H1 (cell line): Measurements from ENCODE around the gene RALGAPA2. TPM values are rescaled to one million over a fixed set of nuclear protein-coding genes. Genes with fewer than 3 reads are reported as not detected.

Experiments
- CTCF ChIA-PET: fragments of 300-600 bp; sonication (Branson Sonifier 250); formaldehyde crosslinking; loops from one replicate; lab custom pipeline; 2021; ENCODE audit not compliant: partially characterized antibody; lab: Charles Lee
- POLR2A ChIA-PET: fragments of 300-600 bp; sonication (Branson Sonifier 250); formaldehyde crosslinking; loops from one replicate; lab custom pipeline; 2021; ENCODE audit warnings: inconsistent platforms; ENCODE audit not compliant: partially characterized antibody; lab: Charles Lee
- DNase-seq, 2 experiments: peaks; one replicate each; pipeline versions ENCODE4 v3.0.0 to v3.0.0-alpha.2; 2010 to 2022; ENCODE audit warnings: low spot score in 2 of 2, low read depth in 1 of 2, mixed read lengths in 1 of 2
- FAIRE-seq: peaks from 2 replicates; lab custom pipeline; 2011; peaks lifted over from hg19 to GRCh38; lab: Jason Lieb, UNC
- H2AFZ ChIP-seq: 2 replicates; pipeline ENCODE4 v1.8.1; 2012; ENCODE audit warnings: low read length, inconsistent platforms
- H2AK5ac ChIP-seq: 2 replicates; pipeline ENCODE4 v1.6.1; 2013; ENCODE audit warnings: low read depth, low read length
- H2BK120ac ChIP-seq: replicated peaks from 2 replicates; pipeline ENCODE3; 2013; ENCODE audit warnings: low read depth, low read length, inconsistent platforms
- H2BK12ac ChIP-seq: 2 replicates; pipeline ENCODE4 v1.6.1; 2013; ENCODE audit warnings: low read depth, low read length
- H2BK15ac ChIP-seq: 2 replicates; pipeline ENCODE4 v1.6.1; 2013; ENCODE audit warnings: low read length
- H2BK20ac ChIP-seq: 2 replicates; pipeline ENCODE4 v1.6.1; 2013; ENCODE audit warnings: low read length
- H2BK5ac ChIP-seq: 2 replicates; pipeline ENCODE4 v1.6.1; 2013; ENCODE audit warnings: low read depth, low read length
- H3K14ac ChIP-seq: 2 replicates; pipeline ENCODE4 v1.6.1; 2013; ENCODE audit warnings: inconsistent platforms; ENCODE audit not compliant: insufficient read length
- H3K18ac ChIP-seq: 2 replicates; pipeline ENCODE4 v1.6.1; 2013; ENCODE audit warnings: low read length; ENCODE audit errors: extremely low read depth
- H3K23ac ChIP-seq: 2 replicates; pipeline ENCODE4 v1.6.1; 2013; ENCODE audit warnings: inconsistent platforms; ENCODE audit not compliant: insufficient read length
- H3K23me2 ChIP-seq: 2 replicates; pipeline ENCODE4 v1.6.1; 2013; ENCODE audit warnings: low read depth, low read length
- H3K27ac ChIP-seq: 2 replicates; pipeline ENCODE4 v1.6.1; 2011; ENCODE audit warnings: low read depth, low read length, inconsistent platforms
- H3K27me3 ChIP-seq, 4 experiments: replicated peaks in 1 of 4; 1 replicate in 1 of 4; 2 replicates in 3 of 4; pipeline versions ENCODE4 v1.6.1 to v1.8.1; 2011 to 2013; ENCODE audit warnings: low read length in 3 of 4, mild to moderate bottlenecking in 3 of 4, inconsistent platforms in 2 of 4, mixed read lengths in 2 of 4, moderate library complexity in 1 of 4; ENCODE audit not compliant: control insufficient read depth in 3 of 4, insufficient read depth in 3 of 4; ENCODE audit errors: extremely low read depth in 1 of 4
- H3K36me3 ChIP-seq, 4 experiments: 2 replicates each; pipeline versions ENCODE4 v1.6.1 to v1.8.1; 2011 to 2013; ENCODE audit warnings: mild to moderate bottlenecking in 4 of 4, low read length in 3 of 4, moderate library complexity in 2 of 4, control low read depth in 1 of 4, inconsistent platforms in 1 of 4; ENCODE audit not compliant: insufficient read depth in 4 of 4, control insufficient read depth in 2 of 4
- H3K4ac ChIP-seq: replicated peaks from 2 replicates; pipeline ENCODE3; 2013; ENCODE audit warnings: low read length, low read depth, mixed read lengths, inconsistent platforms; ENCODE audit not compliant: insufficient read length
- H3K4me1 ChIP-seq, 4 experiments: replicated peaks in 1 of 4; 1 replicate in 1 of 4; 2 replicates in 3 of 4; pipeline versions ENCODE4 v1.6.1 to v1.8.1; 2011 to 2013; ENCODE audit warnings: low read length in 3 of 4, inconsistent platforms in 2 of 4, mixed read lengths in 1 of 4; ENCODE audit not compliant: insufficient read depth in 4 of 4, control insufficient read depth in 3 of 4
- H3K4me2 ChIP-seq, 2 experiments: 2 replicates each; pipeline versions ENCODE4 v1.6.1 to v1.8.1; 2011 to 2013; ENCODE audit warnings: low read depth in 2 of 2, low read length in 2 of 2, control low read depth in 1 of 2, inconsistent platforms in 1 of 2, mild to moderate bottlenecking in 1 of 2; ENCODE audit not compliant: insufficient read depth in 1 of 2
- H3K4me3 ChIP-seq, 4 experiments: fragments of 200-600, 300-600 bp in 1 of 4; sonication (generic), shearing (Covaris generic), sonication (Bioruptor Twin) in 1 of 4; 2 replicates each; pipeline versions ENCODE4 v1.5.1 to v1.8.1; 2011 to 2016; ENCODE audit warnings: low read length in 4 of 4, low read depth in 3 of 4, control low read depth in 2 of 4, inconsistent platforms in 2 of 4, mild to moderate bottlenecking in 2 of 4, mixed read lengths in 1 of 4, moderate library complexity in 1 of 4; ENCODE audit not compliant: insufficient read depth in 2 of 4; ENCODE audit errors: extremely low read depth in 1 of 4
- H3K56ac ChIP-seq: replicated peaks from 2 replicates; pipeline ENCODE3; 2013; ENCODE audit warnings: low read depth, mild to moderate bottlenecking, mixed read lengths, low read length, inconsistent platforms; ENCODE audit not compliant: insufficient read length
- H3K79me1 ChIP-seq: 2 replicates; pipeline ENCODE4 v1.6.1; 2013; ENCODE audit warnings: low read depth, low read length, control low read depth
- H3K79me2 ChIP-seq, 2 experiments: 2 replicates each; pipeline versions ENCODE4 v1.6.1 to v1.8.1; 2012 to 2013; ENCODE audit warnings: low read length in 2 of 2, mild to moderate bottlenecking in 2 of 2, inconsistent platforms in 1 of 2; ENCODE audit not compliant: insufficient read depth in 2 of 2, control insufficient read depth in 1 of 2
- H3K9ac ChIP-seq, 4 experiments: replicated peaks in 1 of 4; 1 replicate in 1 of 4; 2 replicates in 3 of 4; pipeline versions ENCODE4 v1.6.1 to v1.8.1; 2011 to 2013; ENCODE audit warnings: low read depth in 3 of 4, low read length in 3 of 4, control low read depth in 2 of 4, mild to moderate bottlenecking in 2 of 4, moderate library complexity in 2 of 4, inconsistent platforms in 1 of 4; ENCODE audit errors: extremely low read depth in 1 of 4
- H3K9me3 ChIP-seq, 2 experiments: 2 replicates each; pipeline versions ENCODE4 v1.6.1 to v1.8.1; 2012 to 2013; ENCODE audit warnings: mild to moderate bottlenecking in 2 of 2, moderate library complexity in 2 of 2, control low read depth in 1 of 2, inconsistent platforms in 1 of 2, low read depth in 1 of 2, low read length in 1 of 2, mixed read lengths in 1 of 2; ENCODE audit not compliant: insufficient read depth in 2 of 2
- H4K20me1 ChIP-seq, 2 experiments: replicated peaks in 1 of 2; 2 replicates each; pipeline versions ENCODE3 to v1.8.1; 2011 to 2013; ENCODE audit warnings: inconsistent platforms in 2 of 2, low read length in 2 of 2, mild to moderate bottlenecking in 1 of 2; ENCODE audit not compliant: insufficient read depth in 2 of 2, control insufficient read depth in 1 of 2
- H4K5ac ChIP-seq: 2 replicates; pipeline ENCODE4 v1.6.1; 2013; ENCODE audit warnings: low read length, low read depth, mixed read lengths, inconsistent platforms; ENCODE audit not compliant: insufficient read length
- H4K8ac ChIP-seq: 2 replicates; pipeline ENCODE4 v1.8.0; 2013; ENCODE audit warnings: mild to moderate bottlenecking, moderate library complexity, low read length, inconsistent platforms; ENCODE audit not compliant: insufficient read depth; ENCODE audit errors: extremely low read depth
- H4K91ac ChIP-seq: replicated peaks from 2 replicates; pipeline ENCODE3; 2013; ENCODE audit warnings: low read length, mixed read lengths, inconsistent platforms; ENCODE audit not compliant: insufficient read length
- ASH2L ChIP-seq: fragments of 200-600, 300-600 bp; sonication (generic); IDR thresholded peaks from one replicate; pipeline ENCODE4 v1.7.1; 2017; ENCODE audit warnings: low read length
- ATF2 ChIP-seq: IDR thresholded peaks from 2 replicates; pipeline ENCODE4 v1.6.1; 2012; ENCODE audit warnings: low read length, inconsistent platforms
- BCL11A ChIP-seq, 2 experiments: IDR thresholded peaks; one replicate each; pipeline ENCODE4 v1.6.1; 2011; ENCODE audit warnings: low read depth in 2 of 2, low read length in 2 of 2, mild to moderate bottlenecking in 2 of 2
- CBX8 ChIP-seq: fragments of 300-800, 300-1000 bp; sonication (generic); IDR thresholded peaks from 2 replicates; pipeline ENCODE4 v1.7.1; 2016; ENCODE audit warnings: low read depth, low read length, borderline replicate concordance
- JUN ChIP-seq: IDR thresholded peaks from 2 replicates; pipeline ENCODE4 v1.6.1; 2011; ENCODE audit warnings: low read depth, mild to moderate bottlenecking, improper control_type of control experiment, low read length
- KDM1A ChIP-seq: fragments of 200-600, 300-600 bp; sonication (generic); IDR thresholded peaks from 2 replicates; pipeline ENCODE4 v1.7.1; 2016; ENCODE audit warnings: mild to moderate bottlenecking, low read length, borderline replicate concordance
- KDM4A ChIP-seq: IDR thresholded peaks from one replicate; pipeline ENCODE4 v1.7.1; 2012; ENCODE audit warnings: low read depth, mild to moderate bottlenecking, moderate library complexity, low read length, inconsistent platforms; ENCODE audit not compliant: severe bottlenecking
- MAFK ChIP-seq: IDR thresholded peaks from 2 replicates; pipeline ENCODE4 v1.6.1; 2012; ENCODE audit warnings: low read depth, mild to moderate bottlenecking, improper control_type of control experiment, low read length
- POLR2A ChIP-seq, 2 experiments: IDR thresholded peaks; 1 replicate in 1 of 2; 2 replicates in 1 of 2; pipeline ENCODE4 v1.6.1; 2011; ENCODE audit warnings: low read depth in 2 of 2, low read length in 2 of 2, mild to moderate bottlenecking in 2 of 2; ENCODE audit errors: control extremely low read depth in 1 of 2
- RNF2 ChIP-seq: fragments of 200-900, 300-1000 bp; sonication (generic); IDR thresholded peaks from 2 replicates; pipeline ENCODE4 v1.7.1; 2016; ENCODE audit warnings: borderline replicate concordance, low read depth, mild to moderate bottlenecking, antibody characterized with exemption, low read length; ENCODE audit not compliant: poor library complexity, severe bottlenecking; ENCODE audit errors: missing control alignments
- TAF1 ChIP-seq: IDR thresholded peaks from 2 replicates; pipeline ENCODE4 v1.6.1; 2011; ENCODE audit warnings: mild to moderate bottlenecking, low read depth, low read length
- TEAD4 ChIP-seq: IDR thresholded peaks from 2 replicates; pipeline ENCODE4 v1.6.1; 2012; ENCODE audit warnings: low read depth, low read length, inconsistent platforms, mixed read lengths
- YY1 ChIP-seq: IDR thresholded peaks from 2 replicates; pipeline ENCODE4 v1.6.1; 2011; ENCODE audit warnings: low read depth, mild to moderate bottlenecking, low read length
- WGBS, 2 experiments: shearing (Covaris generic) in 1 of 2; methylation state at CpG; one replicate each; pipeline versions ENCODE4 v1.1.6 to v1.1.7; 2013 to 2015; ENCODE audit warnings: low lambda C conversion rate in 2 of 2, mixed read lengths in 2 of 2, inconsistent platforms in 1 of 2, low coverage in 1 of 2, missing lambda C conversion rate in 1 of 2; ENCODE audit not compliant: insufficient replicate concordance in 2 of 2, insufficient coverage in 1 of 2, insufficient read length in 1 of 2; ENCODE audit errors: extremely low coverage in 1 of 2, missing lambda C conversion rate in 1 of 2; 5-methylcytosine and 5-hydroxymethylcytosine counted together
- polyA plus RNA-seq, 7 experiments: library from polyadenylated mRNA; depleted of rRNA in 3 of 7; stranded (reverse) in 5 of 7; unstranded in 2 of 7; fragments of >200 nt in 5 of 7; fragments of 200-250 nt in 2 of 7; gene quantifications; 1 replicate in 5 of 7; 2 replicates in 1 of 7; 4 replicates in 1 of 7; pipeline versions ENCODE4 v1.2.1 to v1.2.3, GENCODE V29; 2011 to 2013; ENCODE audit warnings: missing spikeins in 2 of 7, mixed read lengths in 2 of 7
- total RNA-seq: library from RNA; stranded (reverse); fragmentation: NEBNext Ultra II Directional; extraction: Animal tissue kit (Norgen Biotek cat#: 25700); gene quantifications from 2 replicates; pipeline ENCODE4 v1.2.1, GENCODE V29; 2021

The RALGAPA2 gene
- total and polyA plus RNA-seq, 2 of the 8 experiments (the other 6 are each of a cell fraction or from before 2014, with no cell fraction given), result 5.1 to 25.5 TPM

- H2BK12ac ChIP-seq, result no peak overlapping the region
- DNase-seq, result no peak
- H3K27ac ChIP-seq, result no peak overlapping the region
- no peak overlapping the region for H3K18ac ChIP-seq
- H3K14ac ChIP-seq, result no peak overlapping the region
- no peak overlapping the region for H4K5ac ChIP-seq
- H3K56ac ChIP-seq, result no peak overlapping the region
- no peak overlapping the region for H3K4me2 ChIP-seq
- no peak overlapping the region for H2BK15ac ChIP-seq
- peaks cover 0 to 4% (median 0%) of the 10 kb centered on the region in 4 experiments; a peak in 1 of 7 replicates for H3K4me1 ChIP-seq
- no peak overlapping the region for H4K91ac ChIP-seq
- H2BK120ac ChIP-seq, result no peak overlapping the region
- no peak overlapping the region for H2AFZ ChIP-seq
- POLR2A ChIA-PET, result no interaction called here
- H3K79me1 ChIP-seq, result no peaks in the 10 kb centered on the region
- no peak overlapping the region for H2AK5ac ChIP-seq
- H2BK5ac ChIP-seq, result no peak overlapping the region
- H3K23ac ChIP-seq, result no peak overlapping the region
- peaks cover 0 to 2% of the 10 kb centered on the region in 2 experiments for H4K20me1 ChIP-seq
- H3K4me3 ChIP-seq, result no peak overlapping the region
- H3K9me3 ChIP-seq, result peaks cover 3 to 8% of the 10 kb centered on the region in 2 experiments; a peak in 2 of 4 replicates
- H3K4ac ChIP-seq, result no peak overlapping the region
- WGBS, 2 experiments, result 64% methylated on average over 2 of the region's 2 CpGs; no CpG with 5 or more reads in 1 of the 2 experiments
- no peak for FAIRE-seq
- H3K27me3 ChIP-seq, result no peaks in the 10 kb centered on the region
- H3K9ac ChIP-seq, result no peak overlapping the region
- no peaks in the 10 kb centered on the region for H3K79me2 ChIP-seq
- H2BK20ac ChIP-seq, result no peak overlapping the region
- no peaks in the 10 kb centered on the region for H3K23me2 ChIP-seq
- CTCF ChIA-PET, result no interaction called here
- no peak overlapping the region for H4K8ac ChIP-seq
- peaks cover 0 to 5% (median 0%) of the 10 kb centered on the region in 4 experiments; a peak in 3 of 8 replicates for H3K36me3 ChIP-seq
- TF ChIP-seq ASH2L (no peak), BCL11A (IDR thresholded peaks at IDR 0.05; ENCODE audit: low read depth in 2 of 2, low read length in 2 of 2) (no peak), JUN (no peak), TAF1 (no peak), CBX8 (no peak), ATF2 (no peak), TEAD4 (no peak), KDM4A (no peak), RNF2 (no peak), POLR2A (IDR thresholded peaks at IDR 0.05; ENCODE audit: control extremely low read depth in 1 of 2, low read depth in 2 of 2, low read length in 2 of 2) (no peak), YY1 (no peak), KDM1A (no peak), MAFK (no peak)
Measured at GRCh38 chr20:20554951-20555350, 157.5 kb downstream of the RALGAPA2 start.
